HG03135 (cell line): Measurements from ENCODE around the gene PPP1R13B.

Experiments used
- ATAC-seq: cut with Tn5 transposase; IDR thresholded peaks from one replicate; pipeline ENCODE4 v1.9.1; 2021; ENCODE audit warnings: mild to moderate bottlenecking, moderate library complexity; ENCODE audit not compliant: unreplicated experiment

Gene PPP1R13B

DNA sequence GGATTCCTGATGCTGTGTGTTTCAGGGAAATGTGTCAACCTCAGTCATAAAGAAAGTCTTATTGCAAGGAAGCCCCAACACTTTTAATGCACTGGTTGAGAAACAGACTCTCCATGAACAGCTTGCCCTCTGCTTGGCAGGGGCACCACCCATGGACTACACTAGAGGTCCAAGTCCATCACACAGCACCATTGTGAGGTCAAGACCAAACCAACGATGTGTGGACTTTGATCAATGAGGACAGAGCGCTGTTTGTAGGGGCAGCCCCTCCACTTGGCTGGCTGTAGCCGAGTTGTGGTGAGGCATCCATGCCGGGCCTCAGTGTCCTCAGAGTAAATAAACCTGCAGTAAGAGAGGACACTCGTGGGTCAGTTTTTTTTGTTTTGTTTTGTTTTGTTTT is 102.0 kb downstream of the PPP1R13B start:
- no peak for ATAC-seq

DNA sequence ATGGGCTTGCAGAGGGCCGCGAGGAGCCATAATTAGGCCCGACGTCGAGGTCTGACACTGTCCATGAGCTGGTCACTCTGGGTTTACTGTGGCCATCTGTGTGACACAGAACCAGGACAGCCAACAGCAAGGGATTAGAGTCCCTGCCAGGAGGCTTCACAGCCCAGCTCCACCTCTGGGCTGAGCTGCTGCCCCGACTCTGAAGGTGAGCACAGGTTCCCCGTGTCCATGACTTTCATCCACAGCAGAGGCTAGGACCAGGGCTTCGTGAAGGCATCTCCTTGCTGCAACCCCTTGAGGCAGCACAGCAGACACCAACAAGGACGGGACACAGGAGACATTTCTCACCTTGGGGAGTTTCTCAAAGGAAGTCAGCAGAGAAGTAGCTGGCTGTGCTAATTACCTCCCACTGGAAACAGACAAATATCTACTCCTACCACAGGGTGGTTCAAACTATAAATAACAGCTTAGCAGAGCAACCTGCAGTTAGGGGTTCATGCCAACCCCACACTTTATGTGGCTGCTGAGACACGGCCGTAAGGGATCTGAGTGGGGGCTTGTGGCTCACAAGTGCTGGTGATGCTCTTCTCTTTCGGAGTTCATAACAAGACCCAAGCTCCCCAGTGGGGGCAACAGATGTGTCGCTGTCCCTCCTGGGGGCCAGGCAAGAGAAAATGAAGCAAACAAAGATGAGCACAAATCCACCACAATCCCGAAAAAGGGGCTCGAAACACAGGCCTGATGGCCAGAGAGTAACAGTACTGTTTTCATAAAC is 102.6 kb downstream of the PPP1R13B start:
- no peak for ATAC-seq

- no peak for ATAC-seq
Measured at GRCh38 chr14:103743691-103744090, 103.7 kb downstream of the PPP1R13B start.

GRCh38 chr14:103742499-103743255 is 104.7 kb downstream of the PPP1R13B start:
- ATAC-seq = no peak

- no peak for ATAC-seq
Measured at GRCh38 chr14:103741876-103742275, 105.5 kb downstream of the PPP1R13B start.

- no peak for ATAC-seq
Measured at GRCh38 chr14:103740991-103741689, 106.2 kb downstream of the PPP1R13B start.

DNA sequence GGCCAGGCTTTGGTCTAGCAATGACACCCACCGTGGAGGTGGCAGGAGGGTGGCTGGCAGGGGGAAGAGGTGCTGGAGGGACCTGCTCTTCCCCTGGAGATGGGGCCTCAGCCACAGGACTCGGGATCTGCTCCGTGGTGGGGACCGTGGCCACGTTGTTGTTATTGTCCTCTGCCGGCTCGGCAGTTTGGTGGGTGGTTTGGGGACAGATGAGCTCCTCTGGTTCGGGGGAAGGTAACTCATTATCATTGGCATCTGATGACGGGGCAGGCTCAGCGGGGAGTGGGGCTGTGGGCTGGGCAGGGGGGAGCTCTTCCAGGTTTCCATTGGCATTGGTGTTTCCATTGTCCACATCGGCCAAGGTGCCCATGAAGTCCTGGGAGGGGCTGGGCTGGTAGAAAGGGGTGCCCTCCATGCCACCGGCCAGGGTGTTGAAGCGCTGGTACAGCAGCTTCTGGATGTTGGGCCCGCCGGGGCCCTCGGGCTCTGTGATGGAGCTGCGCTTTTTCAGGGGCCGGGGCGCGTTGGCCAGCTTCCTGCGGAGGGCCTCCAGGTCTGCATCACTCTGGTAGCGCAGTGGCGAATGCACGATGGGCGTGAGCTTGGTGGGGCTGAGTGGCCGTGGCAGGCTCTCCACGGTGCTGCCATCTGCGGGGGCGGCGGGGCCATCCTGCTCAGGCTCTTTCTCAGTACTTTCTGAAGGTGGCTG is 107.4 kb downstream of the PPP1R13B start:
- no peak for ATAC-seq

DNA sequence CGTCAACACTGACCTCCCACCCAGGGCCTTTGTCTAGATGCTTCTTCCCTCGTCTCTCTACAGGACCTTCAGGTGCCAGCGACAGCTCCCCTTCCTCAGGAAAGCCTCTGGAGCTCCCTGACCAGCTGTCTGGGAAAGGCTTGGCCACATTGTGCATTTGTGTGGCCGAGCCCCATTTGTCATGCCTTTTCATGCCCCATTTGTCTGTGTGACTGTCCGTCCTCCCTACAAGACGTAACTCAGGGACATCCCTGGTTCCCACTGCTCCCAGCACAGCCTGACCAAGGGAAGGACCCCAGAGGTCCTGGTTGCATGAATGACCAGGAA is 107.9 kb downstream of the PPP1R13B start:
- ATAC-seq = no peak

GRCh38 chr14:103738701-103739451 is 108.5 kb downstream of the PPP1R13B start:
- ATAC-seq = no peak

- ATAC-seq = no peak
Measured at GRCh38 chr14:103738166-103738565, 109.2 kb downstream of the PPP1R13B start.

- no peak for ATAC-seq
Measured at GRCh38 chr14:103737432-103738045, 109.8 kb downstream of the PPP1R13B start.

DNA sequence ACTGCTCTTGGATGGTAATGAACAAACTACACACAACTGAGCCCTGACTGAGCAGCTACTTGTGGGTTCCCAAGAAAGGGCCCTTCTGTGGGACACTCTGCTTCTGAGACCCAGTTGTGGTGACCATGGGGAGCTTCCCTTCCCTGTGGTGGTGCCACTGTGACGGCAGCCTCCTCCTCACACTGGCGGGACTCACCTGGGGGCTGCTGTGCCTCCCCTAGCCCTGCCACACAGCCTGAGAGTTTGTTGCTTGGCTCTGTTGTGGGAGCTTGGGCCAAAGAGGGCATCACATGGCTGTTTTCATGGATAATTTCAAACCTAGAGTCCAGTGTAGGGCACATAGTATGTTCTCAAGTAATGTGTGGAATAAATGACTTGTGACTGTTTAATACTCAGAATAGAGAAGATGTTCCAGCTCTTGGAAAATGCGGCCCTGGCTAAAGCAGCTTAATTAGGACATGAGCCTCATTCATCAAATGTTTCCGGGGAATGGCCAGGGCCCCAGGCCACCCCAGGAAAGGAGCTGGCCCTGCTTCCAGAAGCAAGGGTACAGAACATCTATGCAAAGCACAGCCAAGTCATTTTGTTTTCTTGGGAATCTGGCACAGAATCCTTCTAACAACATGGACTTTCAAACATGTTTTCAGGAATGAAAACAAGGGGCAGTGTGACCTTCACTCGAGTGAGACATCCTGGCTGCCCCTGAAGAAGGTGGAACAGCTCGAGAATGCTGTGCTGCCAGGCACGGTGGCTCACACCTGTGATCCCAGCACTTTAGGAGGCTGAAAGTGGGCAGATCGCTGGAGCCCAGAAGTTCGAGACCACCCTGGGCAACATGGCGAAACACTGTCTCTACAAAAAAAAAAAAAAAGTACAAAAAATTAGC is 110.6 kb downstream of the PPP1R13B start:
- ATAC-seq = no peak

DNA sequence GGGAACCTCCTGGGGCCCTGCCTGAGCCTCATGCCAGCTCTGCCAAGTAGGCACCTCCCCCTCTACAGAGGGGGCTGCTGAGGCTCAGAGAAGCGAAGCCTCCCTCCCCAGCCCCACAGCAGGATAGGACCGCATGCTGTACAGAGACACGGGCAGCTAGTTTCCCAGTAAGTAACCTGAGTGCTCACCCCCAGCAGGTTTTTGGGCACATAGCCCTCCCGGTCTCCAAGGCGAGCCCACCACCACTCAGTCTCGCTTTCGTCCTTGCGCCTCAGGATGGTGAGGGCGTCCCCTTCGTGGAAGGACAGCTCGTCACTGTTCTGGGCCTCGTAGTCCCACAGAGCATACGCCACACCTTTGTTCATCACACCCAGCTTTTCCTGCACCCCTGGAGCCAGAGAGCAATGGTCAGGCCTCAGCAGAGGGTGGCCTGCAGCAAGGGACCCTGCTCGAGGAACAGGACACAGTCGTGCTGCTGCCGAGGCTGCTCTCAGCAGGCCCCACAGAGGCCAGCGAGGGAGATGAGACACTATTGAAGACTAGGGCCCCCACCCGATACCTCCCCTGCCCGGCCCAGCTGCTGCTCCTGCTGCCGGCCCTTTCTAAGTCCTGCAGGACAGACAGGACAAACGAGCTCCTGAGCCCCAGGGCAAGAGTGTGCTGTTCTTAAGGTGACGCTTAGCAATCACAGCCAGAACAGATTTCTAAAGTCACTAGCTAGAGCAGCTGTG is 111.4 kb downstream of the PPP1R13B start:
- ATAC-seq = no peak

DNA sequence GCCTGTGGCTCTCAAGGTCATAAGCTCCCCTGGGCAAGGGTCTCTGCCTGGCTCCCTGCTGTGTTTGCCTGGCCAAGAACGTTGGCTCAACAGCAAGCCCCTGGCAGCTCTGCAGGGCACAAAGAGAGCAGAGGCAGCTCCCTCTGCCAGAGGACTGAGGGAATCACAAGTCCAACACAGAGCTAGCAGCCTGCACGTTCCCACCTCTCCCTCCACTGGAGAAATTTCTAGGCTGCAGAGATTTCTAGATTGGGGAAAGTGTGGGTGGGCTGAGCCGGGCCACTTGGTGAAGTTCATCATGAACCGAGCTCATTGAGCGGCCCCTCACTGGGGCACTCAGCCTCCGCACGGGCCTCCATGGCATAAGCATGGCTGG is 111.9 kb downstream of the PPP1R13B start:
- no peak for ATAC-seq

DNA sequence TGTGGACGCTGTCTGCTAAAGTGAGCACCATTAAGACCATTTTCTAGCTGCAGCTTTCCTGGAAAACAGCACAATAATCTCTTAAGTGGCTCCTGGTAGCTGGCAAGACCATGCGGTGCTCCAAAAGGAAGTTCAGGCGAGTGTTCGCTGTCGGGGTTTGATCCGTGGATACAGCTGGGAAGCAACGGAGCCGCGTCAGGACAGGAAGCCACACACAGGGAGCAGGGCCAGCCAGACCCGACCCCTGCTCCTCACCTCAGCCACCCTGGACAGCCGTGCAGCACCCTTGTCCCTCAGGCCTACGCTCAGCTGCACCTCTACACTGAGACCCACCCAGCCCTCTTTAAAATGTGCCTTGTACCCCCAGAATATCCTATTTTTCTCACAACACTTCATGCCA is 112.4 kb downstream of the PPP1R13B start:
- ATAC-seq = no peak

DNA sequence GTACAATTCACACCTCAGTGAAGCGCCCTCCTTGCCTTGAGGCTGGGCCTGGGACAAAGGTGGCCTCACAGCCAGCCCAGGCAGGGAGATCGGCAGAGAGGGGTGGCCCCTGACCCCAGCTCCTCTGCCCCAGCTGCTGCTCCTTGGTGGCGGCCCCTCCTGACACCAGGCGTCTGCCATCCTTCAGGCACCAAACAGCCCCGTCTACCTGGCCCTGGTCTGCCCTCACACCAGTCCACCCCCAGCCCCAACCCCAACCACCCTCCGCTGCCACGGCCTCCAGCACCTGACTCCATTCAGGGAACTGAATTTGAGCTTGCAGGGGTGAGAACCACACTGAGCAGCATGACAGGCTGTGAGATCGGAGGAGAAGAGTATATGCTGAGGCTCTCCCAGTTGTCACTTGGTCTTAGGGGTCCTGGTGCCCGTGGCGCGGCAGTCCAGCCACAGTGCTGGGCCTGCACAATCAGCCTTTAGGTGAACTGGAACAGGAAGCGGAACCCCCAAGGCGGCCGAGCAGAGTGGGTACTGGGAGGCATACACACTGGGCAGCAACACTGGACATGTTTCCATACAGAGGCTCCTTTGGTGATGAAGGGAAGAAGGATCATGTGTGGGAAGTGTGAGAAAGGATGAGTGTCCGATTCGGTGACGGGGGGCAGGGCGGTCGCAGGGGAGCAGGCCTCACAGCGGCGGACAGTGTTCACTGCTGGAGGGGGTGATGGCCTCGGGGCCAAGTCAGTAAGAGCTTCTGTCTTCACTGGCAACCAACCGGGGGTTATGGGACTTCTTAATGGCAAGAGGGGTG is 113.1 kb downstream of the PPP1R13B start:
- no peak for ATAC-seq

DNA sequence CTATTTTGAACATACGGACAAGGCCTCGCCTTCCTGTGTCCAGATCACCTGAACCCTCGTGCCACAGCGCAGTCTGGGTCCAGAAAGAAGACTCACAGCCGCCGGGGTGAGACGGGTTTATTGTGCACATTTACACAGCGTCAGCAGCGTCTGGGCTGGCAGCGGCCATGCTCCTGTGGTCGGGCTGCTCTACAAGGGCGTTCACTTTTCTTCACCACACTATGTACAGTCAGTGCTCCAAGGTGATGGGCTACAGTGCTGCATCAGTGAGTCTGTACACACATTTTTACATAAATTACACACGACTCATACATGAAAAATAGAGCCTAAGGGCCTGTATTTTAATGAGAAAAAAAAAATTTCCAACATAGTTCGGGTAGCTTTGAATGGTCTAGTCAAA is 113.7 kb downstream of the PPP1R13B start:
- no peak for ATAC-seq
